GM12801 (cell line): ENCODE results near the gene HHAT.

Experiments
- CTCF ChIP-seq: IDR thresholded peaks from one replicate; pipeline ENCODE4 v1.5.1; 2011; ENCODE audit warnings: control low read depth; ENCODE audit not compliant: insufficient read length; ENCODE audit errors: extremely low read depth

Gene HHAT

GRCh38 chr1:210588946-210589345 is 260.2 kb downstream of the HHAT start:
- TF ChIP-seq CTCF, result no peak

- TF ChIP-seq CTCF, result no peak
Measured at GRCh38 chr1:210591214-210591613, 262.5 kb downstream of the HHAT start.

- no peak for TF ChIP-seq CTCF
Measured at GRCh38 chr1:210594605-210595004, 265.9 kb downstream of the HHAT start.

- no peak for TF ChIP-seq CTCF
Measured at GRCh38 chr1:210596641-210597040, 267.9 kb downstream of the HHAT start.

DNA sequence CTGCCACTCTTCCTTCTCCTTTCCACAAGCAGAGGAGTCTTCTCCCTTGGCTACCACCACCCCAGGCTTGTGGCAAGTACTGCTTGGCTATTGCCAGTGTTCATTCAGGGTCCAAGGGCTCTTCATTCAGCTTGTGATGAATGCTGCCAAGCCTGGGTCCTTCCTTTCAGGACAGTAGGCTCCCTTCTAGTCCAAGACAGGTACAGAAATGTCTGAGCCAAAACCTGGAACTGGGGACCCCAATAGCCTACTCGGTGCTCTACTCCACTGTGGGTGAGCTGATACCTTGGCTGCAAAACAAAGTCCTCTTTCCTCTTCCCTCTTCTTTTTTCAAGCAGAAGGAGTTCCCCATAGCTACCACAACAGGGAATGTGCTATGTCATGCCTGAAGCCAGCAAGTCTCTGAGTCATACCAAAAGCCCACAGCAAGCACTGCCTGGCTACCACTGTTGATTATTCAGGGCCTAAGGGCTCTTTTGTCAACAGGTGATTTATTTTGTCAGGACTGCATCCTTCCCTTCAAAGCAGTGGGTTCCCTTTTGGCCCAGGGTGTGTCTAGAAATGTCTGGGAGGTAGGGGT is 268.9 kb downstream of the HHAT start:
- TF ChIP-seq CTCF, result no peak

GRCh38 chr1:210598135-210598652 is 269.5 kb downstream of the HHAT start:
- TF ChIP-seq CTCF, result no peak

- TF ChIP-seq CTCF, result no peak
Measured at GRCh38 chr1:210600421-210601159, 271.9 kb downstream of the HHAT start.
